Astrocyte (in vitro differentiated cells and primary cell): ENCODE measurements around the gene PTCH1. TPM values are rescaled to one million over a fixed set of nuclear protein-coding genes. Genes with fewer than 3 reads are reported as not detected.

Experiments
- DNase-seq: peaks from one replicate; pipeline ENCODE4 v3.0.0-alpha.2; 2010; ENCODE audit warnings: low read depth
- FAIRE-seq: peaks from 2 replicates; lab custom pipeline; 2011; peaks lifted over from hg19 to GRCh38; lab: Jason Lieb, UNC
- H2AFZ ChIP-seq: 2 replicates; pipeline ENCODE4 v1.6.0; 2012; ENCODE audit warnings: low read depth, low read length, inconsistent platforms
- H3K27ac ChIP-seq: 2 replicates; pipeline ENCODE4 v1.5.1; 2011; ENCODE audit warnings: low read depth, low read length, inconsistent platforms
- H3K27me3 ChIP-seq: 2 replicates; pipeline ENCODE4 v1.6.0; 2011; ENCODE audit warnings: low read length, inconsistent platforms; ENCODE audit not compliant: insufficient read depth
- H3K36me3 ChIP-seq: 2 replicates; pipeline ENCODE4 v1.5.1; 2011; ENCODE audit warnings: low read length, inconsistent platforms; ENCODE audit not compliant: insufficient read depth
- H3K4me1 ChIP-seq: 2 replicates; pipeline ENCODE4 v1.5.1; 2011; ENCODE audit warnings: low read length, inconsistent platforms; ENCODE audit not compliant: insufficient read depth
- H3K4me2 ChIP-seq: 2 replicates; pipeline ENCODE4 v1.6.0; 2012; ENCODE audit warnings: low read length, inconsistent platforms
- H3K4me3 ChIP-seq: 2 replicates; pipeline ENCODE4 v1.5.1; 2011; ENCODE audit warnings: low read depth, mild to moderate bottlenecking, low read length, inconsistent platforms; ENCODE audit not compliant: insufficient read depth
- H3K79me2 ChIP-seq: 2 replicates; pipeline ENCODE4 v1.6.0; 2012; ENCODE audit warnings: mild to moderate bottlenecking, low read length, inconsistent platforms; ENCODE audit not compliant: insufficient read depth
- H3K9ac ChIP-seq: 2 replicates; pipeline ENCODE4 v1.6.0; 2012; ENCODE audit warnings: mild to moderate bottlenecking, low read length, inconsistent platforms
- H3K9me3 ChIP-seq: 2 replicates; pipeline ENCODE4 v1.5.1; 2012; ENCODE audit warnings: low read depth, mild to moderate bottlenecking, low read length, inconsistent platforms; ENCODE audit not compliant: insufficient read depth
- H4K20me1 ChIP-seq: 2 replicates; pipeline ENCODE4 v1.6.0; 2012; ENCODE audit warnings: low read length, inconsistent platforms; ENCODE audit not compliant: insufficient read depth
- H3K27ac Mint-ChIP-seq: one replicate; pipeline ENCODE4 v1.8.0; 2021; ENCODE audit warnings: mild to moderate bottlenecking, mixed read lengths; ENCODE audit not compliant: unreplicated experiment
- H3K27me3 Mint-ChIP-seq: one replicate; pipeline ENCODE4 v1.8.0; 2021; ENCODE audit warnings: low read depth, mixed read lengths; ENCODE audit not compliant: unreplicated experiment
- H3K36me3 Mint-ChIP-seq: one replicate; pipeline ENCODE4 v1.8.0; 2021; ENCODE audit warnings: low read depth, mixed read lengths; ENCODE audit not compliant: unreplicated experiment
- H3K4me1 Mint-ChIP-seq: one replicate; pipeline ENCODE4 v1.8.0; 2021; ENCODE audit warnings: low read depth, mixed read lengths; ENCODE audit not compliant: unreplicated experiment
- H3K4me3 Mint-ChIP-seq: one replicate; pipeline ENCODE4 v1.8.0; 2021; ENCODE audit warnings: mild to moderate bottlenecking, moderate library complexity, mixed read lengths; ENCODE audit not compliant: unreplicated experiment
- H3K9me3 Mint-ChIP-seq: one replicate; pipeline ENCODE4 v1.8.0; 2021; ENCODE audit warnings: mild to moderate bottlenecking, mixed read lengths; ENCODE audit not compliant: unreplicated experiment
- CTCF ChIP-seq: IDR thresholded peaks from 2 replicates; pipeline ENCODE4 v1.5.1; 2011; ENCODE audit warnings: low read depth, mild to moderate bottlenecking, inconsistent platforms, low read length, moderate library complexity; ENCODE audit not compliant: insufficient read depth
- EZH2 ChIP-seq: IDR thresholded peaks from 2 replicates; pipeline ENCODE4 v1.6.1; 2012; ENCODE audit warnings: mild to moderate bottlenecking, low read length, inconsistent platforms; ENCODE audit not compliant: insufficient read depth
- total RNA-seq: library from RNA; stranded (reverse); gene quantifications from 2 replicates; pipeline ENCODE4 v1.2.1, GENCODE V29; 2021

PTCH1 gene
- total RNA-seq, 1 donor from 2014 or later = 21.3 TPM

- Mint-ChIP-seq H3K4me3 (no peak overlapping the region), H3K27ac (no peak overlapping the region), H3K36me3 (peaks cover 7% of the 10 kb centered on the region), H3K4me1 (peaks cover 42% of the 10 kb centered on the region), H3K9me3 (no peaks in the 10 kb centered on the region), H3K27me3 (no peaks in the 10 kb centered on the region)
- Histone ChIP-seq H3K9ac (no peak overlapping the region), H3K27me3 (peaks cover 13% of the 10 kb centered on the region), H3K9me3 (no peaks in the 10 kb centered on the region), H2AFZ (no peak overlapping the region), H3K4me1 (peaks cover 17% of the 10 kb centered on the region), H3K36me3 (no peaks in the 10 kb centered on the region), H3K4me2 (peak overlapping the region; percentile 30), H3K4me3 (no peak overlapping the region), H3K79me2 (peaks cover 10% of the 10 kb centered on the region), H3K27ac (no peak overlapping the region), H4K20me1 (peaks cover 27% of the 10 kb centered on the region)
- no peak for DNase-seq
- TF ChIP-seq EZH2 (no peak), CTCF (no peak)
- no peak for FAIRE-seq
Measured at GRCh38 chr9:95497772-95498171, 19.0 kb downstream of the PTCH1 start.

GRCh38 chr9:95496687-95497086, 20.1 kb downstream of the PTCH1 start:
- H3K4me2 ChIP-seq = no peak overlapping the region

More at GRCh38 chr9:95496687-95497086, 20.1 kb downstream of the PTCH1 start:
- Mint-ChIP-seq H3K36me3 (peaks cover 7% of the 10 kb centered on the region), H3K9me3 (no peaks in the 10 kb centered on the region), H3K27ac (no peak overlapping the region), H3K27me3 (no peaks in the 10 kb centered on the region), H3K4me1 (peaks cover 42% of the 10 kb centered on the region), H3K4me3 (no peak overlapping the region)
- Histone ChIP-seq H4K20me1 (peaks cover 31% of the 10 kb centered on the region), H3K27me3 (peaks cover 13% of the 10 kb centered on the region), H3K27ac (no peak overlapping the region), H2AFZ (no peak overlapping the region), H3K36me3 (no peaks in the 10 kb centered on the region), H3K79me2 (peaks cover 6% of the 10 kb centered on the region), H3K4me1 (peaks cover 17% of the 10 kb centered on the region), H3K4me3 (no peak overlapping the region), H3K9me3 (no peaks in the 10 kb centered on the region), H3K9ac (no peak overlapping the region)
- DNase-seq = no peak
- no peak for FAIRE-seq
- TF ChIP-seq EZH2 (no peak), CTCF (no peak)
